Erythroblast (primary cell): ENCODE results near the gene TAOK3.

Experiments used
- GATA1 ChIP-seq: IDR thresholded peaks from 2 replicates; pipeline ENCODE4 v1.6.1; 2011; ENCODE audit warnings: low read depth, mild to moderate bottlenecking, control low read depth, low read length, moderate library complexity
- POLR2A ChIP-seq: IDR thresholded peaks from 2 replicates; pipeline ENCODE4 v1.6.1; 2011; ENCODE audit warnings: mild to moderate bottlenecking, low read length

- no peak for TF ChIP-seq POLR2A
- TF ChIP-seq GATA1 = no peak
These were observed 72.8 kb downstream of the TAOK3 start for GRCh38 chr12:118299791-118300460.
